ENCODE results near the gene CASTOR1.

Gene CASTOR1

GRCh38 chr22:30284666-30285065 lies 4.6 kb downstream of the CASTOR1 start:
- H3K27ac ChIP-seq, result no peak overlapping the region
- DNase-seq (ENCODE audit: low spot score), result no peak
- no peak for TF ChIP-seq CTCF (IDR thresholded peaks at IDR 0.05)
- H3K4me3 ChIP-seq, result no peak overlapping the region

GRCh38 chr22:30284172-30284571 lies 5.1 kb downstream of the CASTOR1 start:
- no peak for TF ChIP-seq CTCF (IDR thresholded peaks at IDR 0.05)
- DNase-seq (ENCODE audit: low spot score), result no peak

GRCh38 chr22:30283342-30283741 lies 6.0 kb downstream of the CASTOR1 start:
- no peak overlapping the region for H3K27ac ChIP-seq
- DNase-seq (ENCODE audit: low spot score), result no peak
- no peak overlapping the region for H3K4me3 ChIP-seq
- TF ChIP-seq CTCF (IDR thresholded peaks at IDR 0.05), result no peak

More at GRCh38 chr22:30284172-30284571, 5.1 kb downstream of the CASTOR1 start:
- Histone ChIP-seq H3K4me3 (no peak overlapping the region), H3K27ac (no peak overlapping the region)

GRCh38 chr22:30282616-30283046 lies 6.7 kb downstream of the CASTOR1 start:
- H3K27ac ChIP-seq, result no peak overlapping the region
- DNase-seq (ENCODE audit: low spot score), result no peak
- no peak for TF ChIP-seq CTCF (IDR thresholded peaks at IDR 0.05)

GRCh38 chr22:30280505-30280904 lies 8.8 kb downstream of the CASTOR1 start:
- Histone ChIP-seq H3K4me3 (no peak overlapping the region), H3K27ac (no peak overlapping the region)
- DNase-seq (ENCODE audit: low spot score), result no peak
- TF ChIP-seq CTCF (IDR thresholded peaks at IDR 0.05), result no peak

More at GRCh38 chr22:30282616-30283046, 6.7 kb downstream of the CASTOR1 start:
- no peak overlapping the region for H3K4me3 ChIP-seq

GRCh38 chr22:30279932-30280331 lies 9.4 kb downstream of the CASTOR1 start:
- Histone ChIP-seq H3K4me3 (no peak overlapping the region), H3K27ac (no peak overlapping the region)
- no peak for TF ChIP-seq CTCF (IDR thresholded peaks at IDR 0.05)
- DNase-seq (ENCODE audit: low spot score), result no peak

GRCh38 chr22:30279046-30279788 lies 10.1 kb downstream of the CASTOR1 start:
- TF ChIP-seq CTCF (IDR thresholded peaks at IDR 0.05), result no peak
- Histone ChIP-seq H3K4me3 (no peak overlapping the region), H3K27ac (no peak overlapping the region)
- DNase-seq (ENCODE audit: low spot score), result no peak
